Kasumi-1 (cell line): ENCODE measurements around the gene NEB.
"Not testable (repeated sequence)": the region's sequence is repeated elsewhere in the genome, so short reads cannot be mapped to it uniquely, and the experiment has no call there.

ENCODE experiments used
- DNase-seq, 2 experiments: peaks; one replicate each; lab custom pipeline; 2025; lab: John Stamatoyannopoulos, UW

The NEB gene

GRCh38 chr2:151761193-151761592, 26.9 kb upstream of the NEB start:
- no peak for DNase-seq

GRCh38 chr2:151760139-151760650, 25.9 kb upstream of the NEB start:
- DNase-seq: no peak

GRCh38 chr2:151758744-151759143, 24.5 kb upstream of the NEB start:
- no peak for DNase-seq

- no peak for DNase-seq
These were observed 23.6 kb upstream of the NEB start for GRCh38 chr2:151757861-151758260.

- no peak for DNase-seq
These were observed 22.5 kb upstream of the NEB start for GRCh38 chr2:151756820-151757219.

- DNase-seq: no peak
These were observed 20.1 kb upstream of the NEB start for GRCh38 chr2:151754253-151754897.

GRCh38 chr2:151753540-151753939, 19.3 kb upstream of the NEB start:
- DNase-seq: no peak

GRCh38 chr2:151745261-151745660, 11.0 kb upstream of the NEB start:
- DNase-seq: not testable (repeated sequence)

- DNase-seq: no peak
These were observed 3.9 kb downstream of the NEB start for GRCh38 chr2:151730262-151730975.

GRCh38 chr2:151729837-151730236, 4.4 kb downstream of the NEB start:
- DNase-seq: no peak

- no peak for DNase-seq
These were observed 4.9 kb downstream of the NEB start for GRCh38 chr2:151729415-151729811.

- DNase-seq: no peak
These were observed 5.4 kb downstream of the NEB start for GRCh38 chr2:151728804-151729414.

GRCh38 chr2:151727593-151728552, 6.4 kb downstream of the NEB start:
- DNase-seq: no peak

GRCh38 chr2:151721161-151721560, 13.1 kb downstream of the NEB start:
- no peak for DNase-seq

- no peak for DNase-seq
These were observed 13.8 kb downstream of the NEB start for GRCh38 chr2:151720521-151720920.

- DNase-seq: no peak
These were observed 15.5 kb downstream of the NEB start for GRCh38 chr2:151718796-151719195.

- no peak for DNase-seq
These were observed 16.0 kb downstream of the NEB start for GRCh38 chr2:151718247-151718646.

GRCh38 chr2:151716721-151717120, 17.6 kb downstream of the NEB start:
- no peak for DNase-seq

GRCh38 chr2:151713291-151713903, 20.9 kb downstream of the NEB start:
- DNase-seq: no peak

- DNase-seq: no peak
These were observed 23.3 kb downstream of the NEB start for GRCh38 chr2:151711025-151711424.

- no peak for DNase-seq
These were observed 25.5 kb downstream of the NEB start for GRCh38 chr2:151708788-151709187.

GRCh38 chr2:151707857-151708256, 26.4 kb downstream of the NEB start:
- no peak for DNase-seq
